GM12891 (cell line): ENCODE measurements around the gene TRIM4.

ENCODE experiments used
- PAX5 ChIP-seq: IDR thresholded peaks from 2 replicates; pipeline ENCODE4 v1.6.1; 2011; ENCODE audit warnings: low read length, moderate library complexity, mild to moderate bottlenecking; ENCODE audit not compliant: insufficient read depth, severe bottlenecking
- POLR2A ChIP-seq: IDR thresholded peaks from 2 replicates; pipeline ENCODE4 v1.6.1; 2011; ENCODE audit warnings: low read depth, low read length, control low read depth
- POLR2AphosphoS5 ChIP-seq: IDR thresholded peaks from 2 replicates; pipeline ENCODE4 v1.6.1; 2011; ENCODE audit warnings: low read depth, low read length, control low read depth
- POU2F2 ChIP-seq: IDR thresholded peaks from 2 replicates; pipeline ENCODE4 v1.6.1; 2011; ENCODE audit warnings: low read depth, mild to moderate bottlenecking, control low read depth, low read length, moderate library complexity
- SPI1 ChIP-seq: IDR thresholded peaks from 2 replicates; pipeline ENCODE4 v1.6.1; 2011; ENCODE audit warnings: low read depth, low read length, control low read depth
- TAF1 ChIP-seq: IDR thresholded peaks from 2 replicates; pipeline ENCODE4 v1.6.1; 2011; ENCODE audit warnings: low read depth, low read length, control low read depth

- TF ChIP-seq SPI1: 0 out of 2 replicates have a peak, but pooled peaks have one; percentile 14
- TF ChIP-seq POLR2A: no peak
- no peak for TF ChIP-seq PAX5
- no peak for TF ChIP-seq POLR2AphosphoS5
- no peak for TF ChIP-seq TAF1
- no peak for TF ChIP-seq POU2F2
These were observed 21.9 kb downstream of the TRIM4 start for GRCh38 chr7:99897322-99898022.
